Adrenal gland (tissue), 5 donors: ENCODE results near the gene EVPL.

Source experiments
- POLR2A ChIP-seq, 2 donors: fragments of 450-650 bp; IDR thresholded peaks; one replicate each; pipeline ENCODE4 v1.6.1; 2017; ENCODE audit warnings: antibody characterized with exemption in 2 of 2, mild to moderate bottlenecking in 2 of 2, moderate library complexity in 1 of 2
- TF ChIP-seq, protein P1 (sequence below), 6 experiments: fragments of 450-650 bp in 4 of 6; fragments of 200-600 bp in 2 of 6; sonication (generic) in 1 of 6; IDR thresholded peaks; 1 replicate in 5 of 6; 2 replicates in 1 of 6; pipeline versions ENCODE4 v1.5.1 to v1.8.0; 2016 to 2021; ENCODE audit warnings: antibody characterized with exemption in 6 of 6, mild to moderate bottlenecking in 2 of 6, moderate library complexity in 1 of 6
- donor health status: DM: no; HTN: no; CAD: no.

DNA sequence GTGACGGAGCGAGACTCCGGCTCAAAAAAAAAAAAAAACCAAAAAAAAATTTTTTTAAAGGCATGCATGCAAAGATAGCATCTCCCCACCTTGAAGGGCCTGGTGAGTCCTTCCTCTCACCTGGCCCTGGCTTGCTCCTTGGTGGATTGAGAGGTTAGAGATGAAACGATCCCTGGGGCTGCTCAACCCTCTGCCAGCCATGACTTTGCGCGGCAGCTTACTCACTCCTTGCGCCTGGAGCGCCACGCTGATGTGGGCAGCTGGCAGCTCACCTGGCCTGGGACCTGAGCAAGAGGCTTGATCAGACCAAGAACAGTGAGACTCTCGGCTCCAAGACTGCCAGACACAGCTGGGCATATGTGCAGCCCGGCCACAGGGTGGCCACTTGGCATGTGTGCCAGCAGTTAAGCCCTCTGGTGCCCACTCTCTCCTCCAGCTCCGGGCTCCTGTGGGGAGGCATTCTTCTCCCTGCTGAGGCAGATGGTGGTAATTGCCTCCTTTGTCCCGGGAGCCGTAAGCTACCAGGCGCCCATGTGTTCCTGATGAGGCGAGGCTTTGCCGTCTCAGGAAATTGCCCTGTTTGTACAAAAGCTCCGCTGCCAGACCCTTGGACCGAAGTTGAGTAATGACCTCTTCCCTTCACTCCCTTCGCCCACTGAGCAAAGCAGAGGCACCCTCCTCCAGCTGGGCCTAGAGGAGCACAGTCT lies 5.1 kb upstream of the EVPL start:
- TF ChIP-seq, protein P1, sequence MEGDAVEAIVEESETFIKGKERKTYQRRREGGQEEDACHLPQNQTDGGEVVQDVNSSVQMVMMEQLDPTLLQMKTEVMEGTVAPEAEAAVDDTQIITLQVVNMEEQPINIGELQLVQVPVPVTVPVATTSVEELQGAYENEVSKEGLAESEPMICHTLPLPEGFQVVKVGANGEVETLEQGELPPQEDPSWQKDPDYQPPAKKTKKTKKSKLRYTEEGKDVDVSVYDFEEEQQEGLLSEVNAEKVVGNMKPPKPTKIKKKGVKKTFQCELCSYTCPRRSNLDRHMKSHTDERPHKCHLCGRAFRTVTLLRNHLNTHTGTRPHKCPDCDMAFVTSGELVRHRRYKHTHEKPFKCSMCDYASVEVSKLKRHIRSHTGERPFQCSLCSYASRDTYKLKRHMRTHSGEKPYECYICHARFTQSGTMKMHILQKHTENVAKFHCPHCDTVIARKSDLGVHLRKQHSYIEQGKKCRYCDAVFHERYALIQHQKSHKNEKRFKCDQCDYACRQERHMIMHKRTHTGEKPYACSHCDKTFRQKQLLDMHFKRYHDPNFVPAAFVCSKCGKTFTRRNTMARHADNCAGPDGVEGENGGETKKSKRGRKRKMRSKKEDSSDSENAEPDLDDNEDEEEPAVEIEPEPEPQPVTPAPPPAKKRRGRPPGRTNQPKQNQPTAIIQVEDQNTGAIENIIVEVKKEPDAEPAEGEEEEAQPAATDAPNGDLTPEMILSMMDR (IDR thresholded peaks at IDR 0.05): peak in 1 of 6 experiments; percentile 31
- no peak for TF ChIP-seq POLR2A (IDR thresholded peaks at IDR 0.05)
